Cerebellar cortex (tissue), 1 donor: ENCODE measurements around the gene UHMK1.
A peak's percentile ranks its signal among the peaks of the same experiment; 100 is the strongest.
"Not testable (repeated sequence)": the region's sequence is repeated elsewhere in the genome, so short reads cannot be mapped to it uniquely, and the experiment has no call there.

Experiments used
- DNase-seq: peaks from one replicate; pipeline ENCODE4 v3.0.0-alpha.2; 2015; ENCODE audit warnings: low spot score

Gene UHMK1

DNA sequence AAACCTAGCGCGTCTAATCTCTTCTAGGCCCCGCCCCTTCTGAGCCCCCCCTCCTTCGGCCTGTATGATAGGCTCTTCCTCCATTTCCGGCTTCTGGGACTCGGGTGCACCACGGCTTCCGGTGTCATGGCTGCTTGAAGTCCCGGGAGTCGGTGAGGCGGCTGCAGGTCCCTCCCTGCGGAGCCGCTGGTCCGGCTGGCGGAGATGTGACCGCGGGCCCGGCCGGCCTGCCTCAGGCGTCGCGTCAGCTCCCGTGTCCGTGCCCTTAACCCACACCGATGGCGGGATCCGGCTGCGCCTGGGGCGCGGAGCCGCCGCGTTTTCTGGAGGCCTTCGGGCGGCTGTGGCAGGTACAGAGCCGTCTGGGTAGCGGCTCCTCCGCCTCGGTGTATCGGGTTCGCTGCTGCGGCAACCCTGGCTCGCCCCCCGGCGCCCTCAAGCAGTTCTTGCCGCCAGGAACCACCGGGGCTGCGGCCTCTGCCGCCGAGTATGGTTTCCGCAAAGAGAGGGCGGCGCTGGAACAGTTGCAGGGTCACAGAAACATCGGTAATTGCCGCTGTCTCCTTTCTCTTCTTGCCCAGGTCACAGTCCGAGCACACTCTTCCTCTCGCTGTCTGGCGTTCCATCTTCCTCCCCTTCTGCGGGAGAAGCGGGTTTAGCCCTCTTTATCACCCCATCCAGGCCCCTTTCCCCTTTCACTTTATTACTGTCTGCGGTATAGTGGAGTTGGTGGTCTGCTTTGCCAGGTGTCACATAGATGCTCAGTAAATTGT is at the start of gene UHMK1:
UHMK1 (plus strand) TSS at position 96 of the 773 bp plus-strand sequence; CDS start at position 279, 183 bp downstream.
- peak; percentile 96 for DNase-seq

DNA sequence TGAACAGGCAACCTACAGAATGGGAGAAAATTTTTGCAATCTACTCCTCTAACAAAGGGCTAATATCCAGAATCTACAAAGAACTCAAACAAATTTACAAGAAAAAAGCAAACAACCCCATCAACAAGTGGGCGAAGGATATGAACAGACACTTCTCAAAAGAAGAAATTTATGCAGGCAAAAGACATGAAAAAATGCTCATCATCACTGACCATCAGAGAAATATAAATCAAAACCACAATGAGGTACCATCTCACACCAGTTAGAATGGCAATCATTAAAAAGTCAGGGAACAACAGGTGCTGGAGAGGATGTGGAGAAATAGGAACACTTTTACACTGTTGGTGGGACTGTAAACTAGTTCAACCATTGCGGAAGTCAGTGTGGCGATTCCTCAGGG is 43.3 kb upstream of the UHMK1 start:
- DNase-seq, result not testable (repeated sequence)

- DNase-seq, result no peak
Observed at GRCh38 chr1:162456323-162456722, 41.3 kb upstream of the UHMK1 start.

- no peak for DNase-seq
Observed at GRCh38 chr1:162458236-162458635, 39.4 kb upstream of the UHMK1 start.

DNA sequence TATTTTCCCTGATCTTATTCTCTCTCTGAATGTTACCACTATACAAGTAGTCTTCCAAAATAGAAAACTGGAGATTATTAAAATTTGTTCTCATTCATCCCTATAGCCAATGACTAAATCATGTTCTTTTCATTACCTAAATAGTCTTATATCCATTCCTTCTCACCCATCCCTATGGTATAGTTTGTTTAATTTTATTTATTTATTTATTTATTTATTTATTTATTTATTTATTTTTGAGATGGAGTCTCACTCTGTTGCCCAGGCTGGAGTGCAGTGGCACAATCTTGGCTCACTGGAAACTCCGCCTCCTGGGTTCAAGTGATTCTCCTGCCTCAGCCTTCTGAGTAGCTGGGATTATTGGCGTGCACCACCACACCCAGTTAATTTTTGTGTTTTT is 35.2 kb upstream of the UHMK1 start:
- not testable (repeated sequence) for DNase-seq

- no peak for DNase-seq
Observed at GRCh38 chr1:162463021-162463420, 34.6 kb upstream of the UHMK1 start.

- DNase-seq, result no peak
Observed at GRCh38 chr1:162466797-162467196, 30.8 kb upstream of the UHMK1 start.

GRCh38 chr1:162470216-162470615 is 27.4 kb upstream of the UHMK1 start:
- DNase-seq, result no peak

DNA sequence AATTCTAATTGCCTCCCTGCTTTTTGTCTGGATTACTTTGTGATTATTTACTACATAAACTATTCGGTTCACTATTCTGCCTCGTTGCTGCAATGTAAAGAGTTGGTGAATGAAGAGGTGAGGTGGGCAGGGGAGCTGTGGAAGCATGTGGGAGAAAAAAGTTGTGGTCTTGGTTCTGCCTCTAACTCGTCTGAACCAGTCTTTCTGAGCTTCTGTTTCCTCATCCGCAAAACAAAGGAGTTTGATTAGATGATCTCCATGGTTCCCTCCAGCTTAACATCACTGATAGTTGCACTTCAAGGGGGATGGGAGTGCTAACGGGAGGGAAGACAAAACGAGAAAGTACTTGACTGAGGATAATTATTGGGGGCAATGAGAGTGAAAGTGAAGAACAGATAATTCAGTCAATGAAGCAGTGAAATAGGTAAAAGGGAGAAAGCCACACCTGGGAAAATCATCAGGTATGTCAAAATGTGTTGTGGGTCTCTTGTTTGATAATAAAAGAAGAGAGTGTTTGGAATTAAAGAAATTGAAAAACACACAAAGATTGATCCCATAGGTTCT is 26.2 kb upstream of the UHMK1 start:
- no peak for DNase-seq

DNA sequence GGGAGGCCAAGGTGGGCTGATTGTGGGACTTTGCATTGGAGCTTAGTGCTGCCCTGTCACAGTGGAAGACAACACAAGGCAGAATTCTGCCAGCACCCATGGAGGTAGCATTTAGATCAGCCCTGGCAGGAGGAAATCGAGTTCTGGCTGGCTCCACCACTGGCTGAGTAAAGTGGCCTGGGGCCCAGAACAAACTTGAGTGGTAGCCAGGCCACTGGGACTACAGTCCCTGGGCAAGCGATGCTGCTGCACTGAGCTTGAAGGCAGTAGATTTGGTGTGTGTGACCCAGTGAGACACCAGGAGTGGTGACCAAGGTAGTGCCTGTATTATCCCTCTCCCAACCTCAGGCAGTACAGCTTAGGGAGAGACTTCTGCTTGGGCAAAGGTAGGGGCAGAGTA is 22.5 kb upstream of the UHMK1 start:
- DNase-seq, result no peak

- no peak for DNase-seq
Observed at GRCh38 chr1:162475539-162476185, 22.0 kb upstream of the UHMK1 start.

DNA sequence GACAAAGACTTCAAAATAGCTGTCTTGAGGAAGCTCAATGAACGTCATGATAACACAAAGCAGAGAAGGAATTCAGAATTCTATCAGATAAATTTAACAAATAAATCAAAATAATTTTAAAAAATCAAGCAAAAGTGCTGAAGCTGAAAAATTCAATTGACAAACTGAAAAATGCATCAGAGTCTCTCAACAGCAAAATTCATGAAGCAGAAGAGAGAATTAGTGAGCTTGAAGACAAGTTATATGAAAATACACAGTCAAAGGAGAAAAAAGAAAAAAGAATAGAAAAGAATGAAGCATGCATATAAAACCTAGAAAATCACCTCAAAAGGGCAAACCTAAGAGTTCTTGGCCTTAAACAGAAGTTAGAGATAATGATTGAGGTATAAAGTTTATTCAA is 21.0 kb upstream of the UHMK1 start:
- DNase-seq, result no peak

DNA sequence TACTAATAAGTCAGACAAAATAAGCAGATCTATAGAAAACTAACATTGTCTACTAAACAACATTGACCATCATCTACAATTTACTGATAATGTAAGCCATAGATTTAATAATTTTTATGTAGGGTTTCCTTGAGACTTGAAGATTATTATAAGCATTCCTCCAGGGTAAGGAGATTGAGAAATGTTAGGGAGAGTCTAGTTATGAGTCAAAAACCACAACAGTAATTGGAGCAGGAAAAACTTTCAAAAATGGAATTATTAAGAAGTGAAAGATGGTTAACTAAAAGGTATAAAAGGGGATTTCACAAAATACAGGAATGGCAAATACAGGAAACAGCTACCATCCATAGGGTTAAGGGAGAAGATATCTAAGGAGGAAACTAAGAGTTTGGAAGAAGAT is 12.4 kb upstream of the UHMK1 start:
- DNase-seq, result no peak

DNA sequence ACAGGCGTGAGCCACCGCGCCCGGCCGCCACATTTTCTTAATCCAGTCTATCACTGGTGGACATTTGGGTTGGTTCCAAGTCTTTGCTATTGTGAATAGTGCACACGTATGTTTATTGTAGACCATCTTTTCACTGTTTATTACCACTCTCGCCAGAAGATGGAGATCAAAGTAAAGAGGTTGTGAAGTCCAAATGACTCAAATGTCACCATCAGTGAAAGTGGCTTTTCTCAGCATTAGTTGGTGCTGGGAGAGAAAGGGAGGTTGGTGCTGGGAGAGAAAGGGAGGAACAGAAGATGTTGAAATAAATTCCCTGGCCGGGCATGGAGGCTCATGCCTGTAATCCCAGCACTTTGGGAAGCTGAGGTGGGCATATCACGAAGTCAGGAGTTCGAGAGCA is 10.4 kb upstream of the UHMK1 start:
- no peak for DNase-seq

DNA sequence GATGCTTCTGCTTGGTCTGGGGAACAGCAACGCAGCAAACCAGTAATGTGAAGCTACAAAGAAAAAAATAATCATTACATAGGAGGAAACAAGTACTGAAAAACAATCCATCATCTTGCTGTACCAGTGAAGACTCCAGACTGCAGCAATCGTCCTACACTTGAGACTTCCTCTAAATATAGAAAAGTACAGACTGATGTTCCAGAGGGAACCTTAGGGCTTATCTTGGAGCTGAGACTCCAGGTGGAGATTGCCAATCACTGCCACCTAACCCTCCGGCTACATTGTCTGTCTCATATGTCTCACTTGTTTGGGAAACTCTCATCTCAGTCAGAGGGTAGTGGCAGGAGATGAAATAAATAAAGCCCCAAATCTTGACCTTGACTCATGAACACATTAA is 9.4 kb upstream of the UHMK1 start:
- no peak for DNase-seq

DNA sequence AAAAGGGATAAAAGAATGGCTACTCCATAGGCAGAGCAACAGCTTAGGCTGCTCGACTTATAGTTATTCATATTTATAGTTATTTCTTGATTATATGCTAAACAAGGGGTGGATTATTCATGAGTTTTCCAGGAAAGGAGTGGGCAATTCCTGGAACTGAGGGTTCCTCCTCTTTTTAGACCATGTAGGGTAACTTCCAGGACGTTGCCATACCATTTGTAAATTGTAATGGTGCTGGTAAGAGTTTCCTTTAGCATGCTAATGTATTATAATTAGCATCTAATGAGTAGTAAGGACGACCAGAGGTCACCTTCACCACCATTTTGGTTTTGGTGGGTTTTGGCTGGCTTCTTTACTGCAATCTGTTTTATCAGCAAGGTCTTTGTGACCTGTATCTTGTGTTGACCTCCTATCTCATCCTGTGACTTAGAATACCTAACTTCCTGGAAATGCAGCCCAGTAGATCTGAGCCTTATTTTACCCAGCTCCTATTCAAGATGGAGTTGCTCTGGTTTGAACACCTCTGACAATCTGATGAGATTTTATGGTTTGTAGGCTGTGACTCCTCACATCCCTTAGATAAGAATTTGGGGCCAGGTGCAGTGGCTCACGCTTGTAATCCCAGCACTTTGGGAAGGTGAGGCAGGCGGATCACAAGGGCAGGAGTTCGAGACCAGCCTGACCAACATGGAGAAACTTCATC is 1.9 kb upstream of the UHMK1 start:
- not testable (repeated sequence) for DNase-seq

DNA sequence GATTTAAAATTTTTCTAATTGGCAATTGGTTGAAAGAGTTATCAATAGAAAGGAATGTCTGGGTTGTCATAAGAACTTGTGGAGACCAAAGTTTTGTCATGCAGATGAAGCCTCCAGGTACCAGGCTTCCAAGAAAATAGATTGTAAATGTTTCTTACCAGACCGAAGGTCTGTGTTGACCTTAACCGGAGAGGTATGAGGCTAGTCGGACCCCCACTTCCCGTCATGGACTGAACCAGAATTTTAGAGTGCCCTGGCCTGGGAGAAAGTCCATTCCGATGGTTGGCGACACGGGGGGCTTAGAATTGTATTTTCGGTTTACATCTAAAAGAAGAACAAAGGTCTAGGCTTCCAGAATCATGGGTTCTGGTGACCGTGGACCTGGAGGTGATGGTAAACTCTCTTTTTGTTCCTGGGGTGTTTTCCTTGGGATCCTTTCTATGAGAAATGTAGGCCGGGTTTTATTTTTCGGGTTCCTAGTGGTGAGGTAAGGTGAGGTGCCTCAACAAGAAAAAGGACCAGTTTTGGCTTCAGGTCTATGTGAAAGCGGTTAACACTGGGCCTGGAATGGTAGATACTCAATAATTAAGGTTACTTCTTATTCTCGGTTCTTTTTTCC is 405 bp upstream of the UHMK1 start:
- DNase-seq, result no peak

DNA sequence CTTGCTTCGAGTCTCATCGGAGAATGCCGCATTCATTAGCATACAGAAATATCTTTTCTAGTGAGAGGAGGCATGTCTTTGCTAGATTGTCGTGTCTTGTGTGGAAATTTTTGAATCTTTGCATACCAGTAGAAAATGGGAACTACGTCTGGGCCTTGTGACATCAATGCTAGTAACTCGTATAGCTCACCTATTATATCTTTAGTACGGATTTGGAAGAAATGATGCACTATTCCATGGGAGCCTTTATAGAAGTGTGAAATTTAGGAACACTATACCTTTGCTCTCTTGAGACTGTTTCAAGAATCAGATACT is 835 bp downstream of the UHMK1 start:
- DNase-seq, result no peak

DNA sequence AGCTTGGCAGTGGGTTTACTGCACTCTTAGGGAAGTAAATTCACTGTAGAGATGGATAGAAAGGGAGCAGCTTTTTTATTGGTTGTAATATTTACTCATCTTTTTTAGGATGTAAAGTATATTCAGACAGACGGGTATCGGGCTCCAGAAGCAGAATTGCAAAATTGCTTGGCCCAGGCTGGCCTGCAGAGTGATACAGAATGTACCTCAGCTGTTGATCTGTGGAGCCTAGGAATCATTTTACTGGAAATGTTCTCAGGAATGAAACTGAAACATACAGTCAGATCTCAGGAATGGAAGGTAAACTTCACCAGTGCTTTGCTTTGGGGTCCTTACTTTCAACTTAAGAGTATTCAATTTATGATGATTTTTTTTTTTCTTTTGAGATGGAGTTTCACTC is 3.2 kb downstream of the UHMK1 start:
- no peak for DNase-seq

- no peak for DNase-seq
Observed at GRCh38 chr1:162502077-162502476, 4.5 kb downstream of the UHMK1 start.

DNA sequence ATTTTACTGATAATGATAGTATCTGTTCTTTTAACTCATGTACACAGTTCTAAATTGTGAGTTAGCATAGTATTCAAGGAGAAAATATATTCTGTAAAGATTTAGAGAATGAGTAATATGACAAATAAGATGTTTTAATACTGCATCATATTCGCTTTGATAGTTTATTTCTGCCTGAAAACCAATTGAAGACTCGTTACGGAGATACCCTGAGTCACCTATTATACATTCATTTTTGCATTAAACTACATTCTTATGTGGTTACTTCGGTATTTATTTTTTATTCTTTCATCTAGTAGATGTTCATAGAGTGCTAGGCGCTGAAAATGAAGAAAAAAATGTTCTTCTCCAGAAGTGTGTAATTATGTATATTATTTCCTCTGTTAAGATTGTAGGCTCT is 5.3 kb downstream of the UHMK1 start:
- no peak for DNase-seq

DNA sequence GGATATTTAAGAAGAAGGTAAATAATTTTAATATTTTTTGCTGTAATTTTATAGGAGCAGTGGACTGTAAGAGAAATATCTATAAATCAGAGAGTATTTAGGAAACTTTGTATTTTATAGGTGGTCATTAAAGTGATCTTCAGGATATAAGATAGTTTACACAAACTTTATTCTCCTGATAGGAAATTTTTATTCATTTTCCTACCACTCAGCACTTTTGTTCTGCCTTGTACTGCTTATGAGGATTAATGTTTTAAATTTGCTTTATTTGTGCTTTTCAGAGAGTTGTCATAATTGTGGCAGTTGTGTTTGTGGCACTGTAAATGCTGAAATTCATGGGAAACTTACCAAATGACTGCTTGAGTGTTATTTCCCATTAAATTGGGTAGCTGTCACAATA is 29.7 kb downstream of the UHMK1 start:
- DNase-seq, result no peak
